ENCODE data around the gene LRRC36.

Gene LRRC36

DNA sequence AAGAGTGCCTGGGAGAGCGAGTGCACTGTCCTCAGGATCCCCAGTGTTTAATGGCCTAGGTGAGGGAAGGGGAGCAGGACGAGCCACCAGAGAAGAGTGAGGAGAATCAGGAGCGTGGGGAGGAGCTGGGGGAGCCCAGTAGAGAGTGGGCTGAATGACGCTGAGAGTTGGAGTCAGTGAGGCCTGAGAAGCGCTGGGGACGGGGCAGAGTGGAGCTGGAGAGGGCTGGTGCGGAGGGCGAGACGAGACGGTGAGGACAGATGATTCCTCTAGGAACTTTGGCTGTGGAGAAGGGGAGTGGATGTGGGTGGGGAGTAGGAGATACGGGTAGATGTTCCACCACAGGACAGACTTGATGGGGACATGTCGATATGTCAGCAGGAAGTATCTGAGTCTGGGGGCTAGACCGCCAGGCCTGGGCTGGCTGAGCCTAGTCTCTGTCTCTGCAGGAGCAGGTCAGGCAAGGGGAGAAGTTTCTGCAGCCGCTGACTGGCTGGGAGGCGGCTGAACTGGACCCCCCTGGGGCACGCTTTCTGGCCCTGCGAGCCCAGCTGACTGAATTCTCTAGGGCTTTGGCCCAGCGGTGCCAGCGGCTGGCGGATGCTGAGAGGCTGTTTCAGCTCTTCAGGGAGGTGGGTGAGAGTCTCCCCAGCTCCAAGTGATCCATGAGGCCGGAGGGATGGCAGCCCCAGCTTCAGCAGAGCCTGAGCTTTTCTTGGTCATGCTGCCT is 42.6 kb upstream of the LRRC36 start:
- H2AFZ ChIP-seq (ENCODE audit: low read length), result no peak overlapping the region
- H3F3A ChIP-seq (ENCODE audit: insufficient read depth, low read length), result no peaks in the 10 kb centered on the region
- H3K4me2 ChIP-seq (ENCODE audit: low read depth, low read length), result no peak overlapping the region
- H3K36me3 ChIP-seq (replicated peaks; ENCODE audit: insufficient read depth, low read length), result no peaks in the 10 kb centered on the region
- no peaks in the 10 kb centered on the region for H3K9me2 ChIP-seq (replicated peaks; ENCODE audit: insufficient read depth, low read length)
- peaks cover 5% of the 10 kb centered on the region; the same call in 1 of the 2 replicates for H3K4me1 ChIP-seq (ENCODE audit: low read length)
- no peak overlapping the region for H3K9ac ChIP-seq (ENCODE audit: low read length)
- H3K4me3 ChIP-seq (ENCODE audit: low read length), result no peak overlapping the region
- DNase-seq, result no peak
- no peaks in the 10 kb centered on the region for H4K20me1 ChIP-seq (ENCODE audit: insufficient read depth, low read length)
- TF ChIP-seq EZH2 (optimal IDR thresholded peaks at IDR 0.05; ENCODE audit: low read depth, low read length) (no peak), EZH2phosphoT487 (IDR thresholded peaks at IDR 0.05; ENCODE audit: low read length) (no peak)
- no peaks in the 10 kb centered on the region for H3K79me2 ChIP-seq (ENCODE audit: low read length)
- H3K27ac ChIP-seq (ENCODE audit: low read length), result no peak overlapping the region
- H3K27me3 ChIP-seq (replicated peaks; ENCODE audit: insufficient read depth, low read length), result no peaks in the 10 kb centered on the region
- no peaks in the 10 kb centered on the region for H3K9me3 ChIP-seq (replicated peaks; ENCODE audit: insufficient read depth, low read length)

DNA sequence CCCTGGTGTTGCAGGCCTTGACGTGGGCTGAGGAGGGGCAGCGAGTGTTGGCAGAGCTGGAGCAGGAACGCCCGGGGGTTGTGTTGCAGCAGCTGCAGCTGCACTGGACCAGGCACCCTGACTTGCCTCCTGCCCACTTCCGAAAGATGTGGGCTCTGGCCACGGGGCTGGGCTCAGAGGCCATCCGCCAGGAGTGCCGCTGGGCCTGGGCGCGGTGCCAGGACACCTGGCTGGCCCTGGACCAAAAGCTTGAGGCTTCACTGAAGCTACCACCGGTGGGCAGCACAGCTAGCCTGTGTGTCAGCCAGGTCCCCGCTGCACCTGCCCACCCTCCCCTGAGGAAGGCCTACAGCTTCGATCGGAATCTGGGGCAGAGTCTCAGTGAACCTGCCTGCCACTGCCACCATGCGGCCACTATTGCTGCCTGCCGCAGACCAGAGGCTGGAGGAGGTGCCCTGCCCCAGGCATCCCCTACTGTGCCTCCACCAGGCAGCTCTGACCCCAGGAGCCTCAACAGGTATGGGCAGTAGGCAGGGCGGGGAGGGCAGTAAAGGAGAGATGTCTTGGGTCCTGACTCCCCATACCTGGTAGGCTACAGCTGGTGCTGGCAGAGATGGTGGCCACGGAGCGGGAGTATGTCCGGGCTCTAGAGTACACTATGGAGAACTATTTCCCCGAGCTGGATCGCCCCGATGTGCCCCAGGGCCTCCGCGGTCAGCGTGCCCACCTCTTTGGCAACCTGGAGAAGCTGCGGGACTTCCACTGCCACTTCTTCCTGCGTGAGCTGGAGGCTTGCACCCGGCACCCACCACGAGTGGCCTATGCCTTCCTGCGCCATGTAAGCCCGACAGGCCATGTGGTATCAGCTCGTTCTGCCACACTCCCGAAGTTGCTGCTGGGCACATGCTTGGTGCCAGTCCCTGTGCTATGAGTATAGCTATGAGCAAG is 41.6 kb upstream of the LRRC36 start:
- no peak overlapping the region for H3K4me2 ChIP-seq (ENCODE audit: low read depth, low read length)
- no peaks in the 10 kb centered on the region for H3K9me3 ChIP-seq (replicated peaks; ENCODE audit: insufficient read depth, low read length)
- no peaks in the 10 kb centered on the region for H4K20me1 ChIP-seq (ENCODE audit: insufficient read depth, low read length)
- H3K9me2 ChIP-seq (replicated peaks; ENCODE audit: insufficient read depth, low read length), result no peaks in the 10 kb centered on the region
- H3K27ac ChIP-seq (ENCODE audit: low read length), result no peak overlapping the region
- no peaks in the 10 kb centered on the region for H3F3A ChIP-seq (ENCODE audit: insufficient read depth, low read length)
- no peaks in the 10 kb centered on the region for H3K27me3 ChIP-seq (replicated peaks; ENCODE audit: insufficient read depth, low read length)
- no peak overlapping the region for H2AFZ ChIP-seq (ENCODE audit: low read length)
- TF ChIP-seq, protein P1, sequence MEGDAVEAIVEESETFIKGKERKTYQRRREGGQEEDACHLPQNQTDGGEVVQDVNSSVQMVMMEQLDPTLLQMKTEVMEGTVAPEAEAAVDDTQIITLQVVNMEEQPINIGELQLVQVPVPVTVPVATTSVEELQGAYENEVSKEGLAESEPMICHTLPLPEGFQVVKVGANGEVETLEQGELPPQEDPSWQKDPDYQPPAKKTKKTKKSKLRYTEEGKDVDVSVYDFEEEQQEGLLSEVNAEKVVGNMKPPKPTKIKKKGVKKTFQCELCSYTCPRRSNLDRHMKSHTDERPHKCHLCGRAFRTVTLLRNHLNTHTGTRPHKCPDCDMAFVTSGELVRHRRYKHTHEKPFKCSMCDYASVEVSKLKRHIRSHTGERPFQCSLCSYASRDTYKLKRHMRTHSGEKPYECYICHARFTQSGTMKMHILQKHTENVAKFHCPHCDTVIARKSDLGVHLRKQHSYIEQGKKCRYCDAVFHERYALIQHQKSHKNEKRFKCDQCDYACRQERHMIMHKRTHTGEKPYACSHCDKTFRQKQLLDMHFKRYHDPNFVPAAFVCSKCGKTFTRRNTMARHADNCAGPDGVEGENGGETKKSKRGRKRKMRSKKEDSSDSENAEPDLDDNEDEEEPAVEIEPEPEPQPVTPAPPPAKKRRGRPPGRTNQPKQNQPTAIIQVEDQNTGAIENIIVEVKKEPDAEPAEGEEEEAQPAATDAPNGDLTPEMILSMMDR (IDR thresholded peaks at IDR 0.05; ENCODE audit: low read length), result peak; percentile 34
- TF ChIP-seq EZH2phosphoT487 (IDR thresholded peaks at IDR 0.05; ENCODE audit: low read length), result no peak
- DNase-seq, result no peak
- H3K9ac ChIP-seq (ENCODE audit: low read length), result no peak overlapping the region
- no peaks in the 10 kb centered on the region for H3K79me2 ChIP-seq (ENCODE audit: low read length)
- no peaks in the 10 kb centered on the region for H3K36me3 ChIP-seq (replicated peaks; ENCODE audit: insufficient read depth, low read length)
- no peak overlapping the region for H3K4me3 ChIP-seq (ENCODE audit: low read length)
- no peaks in the 10 kb centered on the region for H3K4me1 ChIP-seq (ENCODE audit: low read length)

DNA sequence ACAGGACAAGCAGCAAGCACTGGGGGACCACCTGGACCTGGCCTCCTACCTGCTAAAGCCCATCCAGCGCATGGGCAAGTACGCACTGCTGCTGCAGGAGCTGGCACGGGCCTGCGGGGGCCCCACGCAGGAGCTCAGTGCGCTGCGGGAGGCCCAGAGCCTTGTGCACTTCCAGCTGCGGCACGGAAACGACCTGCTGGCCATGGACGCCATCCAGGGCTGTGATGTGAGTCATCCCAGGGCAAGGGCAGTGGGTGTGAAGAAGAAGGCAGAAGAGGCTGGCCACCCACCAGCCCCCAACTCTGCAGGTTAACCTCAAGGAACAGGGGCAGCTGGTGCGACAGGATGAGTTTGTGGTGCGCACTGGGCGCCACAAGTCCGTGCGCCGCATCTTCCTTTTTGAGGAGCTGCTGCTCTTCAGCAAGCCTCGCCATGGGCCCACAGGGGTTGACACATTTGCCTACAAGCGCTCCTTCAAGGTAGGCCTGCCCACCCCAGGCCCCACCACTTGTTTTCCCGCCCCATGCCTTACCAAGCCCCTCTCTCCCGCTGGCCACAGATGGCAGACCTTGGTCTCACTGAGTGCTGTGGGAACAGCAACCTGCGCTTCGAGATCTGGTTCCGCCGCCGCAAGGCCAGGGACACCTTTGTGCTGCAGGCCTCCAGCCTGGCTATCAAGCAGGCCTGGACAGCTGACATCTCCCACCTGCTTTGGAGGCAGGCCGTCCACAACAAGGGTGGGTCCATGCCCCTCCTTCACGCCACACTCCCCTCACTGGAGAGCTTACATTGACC is 40.0 kb upstream of the LRRC36 start:
- Histone ChIP-seq H3K4me1 (ENCODE audit: low read length) (no peaks in the 10 kb centered on the region), H3K79me2 (ENCODE audit: low read length) (no peaks in the 10 kb centered on the region), H3F3A (ENCODE audit: insufficient read depth, low read length) (no peaks in the 10 kb centered on the region), H3K4me3 (ENCODE audit: low read length) (no peak overlapping the region), H4K20me1 (ENCODE audit: insufficient read depth, low read length) (no peaks in the 10 kb centered on the region), H3K9ac (ENCODE audit: low read length) (no peak overlapping the region), H3K27ac (ENCODE audit: low read length) (no peak overlapping the region), H3K4me2 (ENCODE audit: low read depth, low read length) (no peak overlapping the region), H3K36me3 (replicated peaks; ENCODE audit: insufficient read depth, low read length) (no peaks in the 10 kb centered on the region), H3K27me3 (replicated peaks; ENCODE audit: insufficient read depth, low read length) (no peaks in the 10 kb centered on the region), H3K9me3 (replicated peaks; ENCODE audit: insufficient read depth, low read length) (no peaks in the 10 kb centered on the region), H2AFZ (ENCODE audit: low read length) (no peak overlapping the region), H3K9me2 (replicated peaks; ENCODE audit: insufficient read depth, low read length) (no peaks in the 10 kb centered on the region)
- TF ChIP-seq EZH2 (optimal IDR thresholded peaks at IDR 0.05; ENCODE audit: low read depth, low read length), result no peak
- TF ChIP-seq, protein P1 (IDR thresholded peaks at IDR 0.05; ENCODE audit: low read length), result no peak
- no peak for TF ChIP-seq EZH2phosphoT487 (IDR thresholded peaks at IDR 0.05; ENCODE audit: low read length)
- no peak for DNase-seq
